K562 (cell line): ENCODE results near the gene LY6G6C. TPM values are rescaled to one million over a fixed set of nuclear protein-coding genes. Genes with fewer than 3 reads are reported as not detected.

ENCODE experiments used
- CBFA2T2 ChIP-seq: fragments of 450-650 bp; conservative IDR thresholded peaks from 2 replicates; pipeline ENCODE4 v1.6.1; 2017; ENCODE audit warnings: mild to moderate bottlenecking
- CHD2 ChIP-seq: IDR thresholded peaks from 2 replicates; pipeline ENCODE4 v1.6.1; 2011; ENCODE audit warnings: low read depth, low read length
- CHD7 ChIP-seq: fragments of 200-600 bp; sonication (generic); IDR thresholded peaks from one replicate; pipeline ENCODE4 v1.6.1; 2012; ENCODE audit warnings: mild to moderate bottlenecking, low read depth, low read length, inconsistent platforms
- DEAF1 ChIP-seq: fragments of 450-650 bp; formaldehyde crosslinking; IDR thresholded peaks from 2 replicates; pipeline ENCODE4 v1.4.0; 2020; ENCODE audit warnings: mild to moderate bottlenecking, moderate library complexity
- EWSR1 ChIP-seq: fragments of 450-650 bp; IDR thresholded peaks from 2 replicates; pipeline ENCODE4 v1.6.1; 2018; ENCODE audit warnings: borderline replicate concordance, mild to moderate bottlenecking, low read depth, moderate library complexity; ENCODE audit not compliant: partially characterized antibody
- HDGF ChIP-seq: fragments of 450-650 bp; IDR thresholded peaks from 2 replicates; pipeline ENCODE4 v1.6.1; 2016
- LCOR ChIP-seq: sonication (generic); formaldehyde crosslinking; IDR thresholded peaks from 2 replicates; pipeline ENCODE4 v1.8.0; 2022; ENCODE audit warnings: mild to moderate bottlenecking, missing genetic modification reagents
- RFX1 ChIP-seq: fragments of 450-650 bp; IDR thresholded peaks from 2 replicates; pipeline ENCODE4 v1.6.1; 2016; ENCODE audit warnings: mild to moderate bottlenecking, moderate library complexity
- ZBTB8A ChIP-seq: fragments of 450-650 bp; IDR thresholded peaks from 2 replicates; pipeline ENCODE4 v1.6.1; 2018; ENCODE audit warnings: mild to moderate bottlenecking, moderate library complexity; ENCODE audit not compliant: partially characterized antibody
- ZFP1 ChIP-seq: fragments of 450-650 bp; formaldehyde crosslinking; IDR thresholded peaks from 2 replicates; pipeline ENCODE4 v1.4.0; 2020; ENCODE audit warnings: mild to moderate bottlenecking, mixed read lengths
- ZNF197 ChIP-seq: fragments of 200-800 bp; sonication (Bioruptor generic); IDR thresholded peaks from 2 replicates; pipeline ENCODE4 v1.6.1; 2016; ENCODE audit warnings: low read depth, missing genetic modification characterization, missing compliant biosample characterization
- ZNF778 ChIP-seq: fragments of 450-650 bp; formaldehyde crosslinking; IDR thresholded peaks from 2 replicates; pipeline ENCODE4 v1.4.0; 2020; ENCODE audit warnings: mild to moderate bottlenecking, moderate library complexity
- ZNF830 ChIP-seq: fragments of 250-450 bp; sonication (Bioruptor Pico); IDR thresholded peaks from 2 replicates; pipeline ENCODE4 v1.5.0; 2021; ENCODE audit warnings: mild to moderate bottlenecking
- polyA plus RNA-seq, 8 experiments: library from polyadenylated mRNA; depleted of rRNA in 4 of 8; stranded (reverse) in 5 of 8; unstranded in 3 of 8; fragments of >200 nt; fragmentation: Nextera tagmentation in 2 of 8; fragmentation: Illumina TruSeq in 1 of 8; extraction: Ambion mirVana in 2 of 8; extraction: Trizol in 1 of 8; gene quantifications; 2 replicates each; pipeline versions ENCODE4 v1.2.1 to v1.2.3, GENCODE V29; 2011 to 2014; ENCODE audit warnings: inconsistent platforms in 1 of 8, missing spikeins in 1 of 8
- total RNA-seq, 7 experiments: library from RNA; depleted of rRNA in 6 of 7; stranded (reverse); fragments of >200 nt in 6 of 7; fragmentation: Illumina TruSeq in 2 of 7; extraction: Trizol in 2 of 7; gene quantifications; 2 replicates each; pipeline versions ENCODE4 v1.2.1 to v1.2.3, GENCODE V29; 2011 to 2021; ENCODE audit warnings: low replicate concordance in 1 of 7

Gene LY6G6C
- total and polyA plus RNA-seq, 9 of the 15 experiments (the other 6 are each of a cell fraction or from before 2014, with no cell fraction given) = 0.06 to 0.20 TPM; not detected in 7

GRCh38 chr6:31680226-31681134, 41.1 kb downstream of the LY6G6C start, which contains the start of gene LY6G5C (continued):
- TF ChIP-seq ZFP1 (no peak), EWSR1 (no peak), CBFA2T2 (no peak), DEAF1 (CRISPR knock-in tag) (peak; percentile 98), ZNF830 (CRISPR knock-in tag) (no peak), ZNF197 (CRISPR knock-in tag) (no peak), ZNF778 (no peak), CHD2 (0 out of 2 replicates have a peak, but pooled peaks have one; percentile 26), RFX1 (no peak; the same call in 1 of the 2 replicates), HDGF (peak; percentile 78; the same call in 1 of the 2 replicates), LCOR (CRISPR knock-in tag) (peak; percentile 18; the same call in 1 of the 2 replicates), CHD7 (no peak), ZBTB8A (no peak)
